Activated naive CD4-positive, alpha-beta T cell treated with anti-CD3 and anti-CD28 coated beads, Interleukin-2, amount 50 U/mL, for 24 hours (primary cell): Measurements from ENCODE around the gene MLF2.
"Not testable (repeated sequence)": the region's sequence is repeated elsewhere in the genome, so short reads cannot be mapped to it uniquely, and the experiment has no call there.

Source experiments
- H3K27ac Mint-ChIP-seq: one replicate; pipeline ENCODE4 v1.8.0; 2021; ENCODE audit warnings: mild to moderate bottlenecking, mixed read lengths
- H3K27me3 Mint-ChIP-seq: one replicate; pipeline ENCODE4 v1.8.0; 2021; ENCODE audit warnings: mixed read lengths
- H3K36me3 Mint-ChIP-seq: one replicate; pipeline ENCODE4 v1.8.0; 2021; ENCODE audit warnings: mixed read lengths
- H3K4me1 Mint-ChIP-seq: one replicate; pipeline ENCODE4 v1.8.0; 2021; ENCODE audit warnings: mixed read lengths
- H3K4me3 Mint-ChIP-seq: one replicate; pipeline ENCODE4 v1.8.0; 2021; ENCODE audit warnings: mild to moderate bottlenecking, mixed read lengths
- H3K9me3 Mint-ChIP-seq: one replicate; pipeline ENCODE4 v1.8.0; 2021; ENCODE audit warnings: mixed read lengths

The MLF2 gene

GRCh38 chr12:6759741-6760140 is 6.8 kb upstream of the MLF2 start:
- Mint-ChIP-seq H3K36me3 (no peaks in the 10 kb centered on the region), H3K27me3 (peaks cover 4% of the 10 kb centered on the region), H3K4me3 (no peak overlapping the region), H3K4me1 (peaks cover 14% of the 10 kb centered on the region), H3K27ac (no peak overlapping the region), H3K9me3 (no peaks in the 10 kb centered on the region)

- Mint-ChIP-seq H3K4me3 (no peak overlapping the region), H3K27ac (no peak overlapping the region), H3K27me3 (no peaks in the 10 kb centered on the region), H3K36me3 (no peaks in the 10 kb centered on the region), H3K9me3 (no peaks in the 10 kb centered on the region), H3K4me1 (peaks cover 12% of the 10 kb centered on the region)
Measured at GRCh38 chr12:6758506-6759095, 5.7 kb upstream of the MLF2 start.

- no peak overlapping the region for H3K4me3 Mint-ChIP-seq
- peak overlapping the region; percentile 70 for H3K27ac Mint-ChIP-seq
- peaks cover 13% of the 10 kb centered on the region for H3K4me1 Mint-ChIP-seq
- no peaks in the 10 kb centered on the region for H3K27me3 Mint-ChIP-seq
- no peaks in the 10 kb centered on the region for H3K36me3 Mint-ChIP-seq
- no peaks in the 10 kb centered on the region for H3K9me3 Mint-ChIP-seq
Measured at GRCh38 chr12:6757028-6757690, 4.2 kb upstream of the MLF2 start.

GRCh38 chr12:6754411-6754810 is 1.5 kb upstream of the MLF2 start:
- no peak overlapping the region for H3K27ac Mint-ChIP-seq
- H3K4me1 Mint-ChIP-seq: peaks cover 28% of the 10 kb centered on the region
- no peak overlapping the region for H3K4me3 Mint-ChIP-seq
- H3K36me3 Mint-ChIP-seq: no peaks in the 10 kb centered on the region
- no peaks in the 10 kb centered on the region for H3K9me3 Mint-ChIP-seq
- H3K27me3 Mint-ChIP-seq: no peaks in the 10 kb centered on the region

GRCh38 chr12:6753772-6754356 is 923 bp upstream of the MLF2 start:
- Mint-ChIP-seq H3K4me3 (peak overlapping the region; percentile 94), H3K36me3 (peaks cover 2% of the 10 kb centered on the region), H3K4me1 (peaks cover 26% of the 10 kb centered on the region), H3K27me3 (no peaks in the 10 kb centered on the region), H3K27ac (peak overlapping the region; percentile 98), H3K9me3 (no peaks in the 10 kb centered on the region)

- Mint-ChIP-seq H3K27me3 (no peaks in the 10 kb centered on the region), H3K9me3 (no peaks in the 10 kb centered on the region), H3K27ac (peak overlapping the region; percentile 82), H3K36me3 (peaks cover 9% of the 10 kb centered on the region), H3K4me3 (peak overlapping the region; percentile 94), H3K4me1 (peaks cover 21% of the 10 kb centered on the region)
Measured at GRCh38 chr12:6752167-6752920, 597 bp downstream of the MLF2 start.

- Mint-ChIP-seq H3K36me3 (peaks cover 11% of the 10 kb centered on the region), H3K4me3 (peak overlapping the region; percentile 94), H3K27me3 (no peaks in the 10 kb centered on the region), H3K27ac (peak overlapping the region; percentile 82), H3K4me1 (peaks cover 21% of the 10 kb centered on the region), H3K9me3 (no peaks in the 10 kb centered on the region)
Measured at GRCh38 chr12:6751767-6752166, 1.2 kb downstream of the MLF2 start.

- H3K4me1 Mint-ChIP-seq: peaks cover 27% of the 10 kb centered on the region
- no peaks in the 10 kb centered on the region for H3K27me3 Mint-ChIP-seq
- H3K27ac Mint-ChIP-seq: no peak overlapping the region
- H3K4me3 Mint-ChIP-seq: no peak overlapping the region
- peaks cover 11% of the 10 kb centered on the region for H3K36me3 Mint-ChIP-seq
- no peaks in the 10 kb centered on the region for H3K9me3 Mint-ChIP-seq
Measured at GRCh38 chr12:6750506-6750905, 2.4 kb downstream of the MLF2 start.

GRCh38 chr12:6748761-6749160 is 4.2 kb downstream of the MLF2 start:
- Mint-ChIP-seq H3K36me3 (peaks cover 18% of the 10 kb centered on the region), H3K4me1 (peaks cover 32% of the 10 kb centered on the region), H3K9me3 (no peaks in the 10 kb centered on the region), H3K4me3 (no peak overlapping the region), H3K27ac (no peak overlapping the region), H3K27me3 (no peaks in the 10 kb centered on the region)

- Mint-ChIP-seq H3K36me3 (peaks cover 18% of the 10 kb centered on the region), H3K27ac (peak overlapping the region; percentile 90), H3K4me3 (no peak overlapping the region), H3K27me3 (no peaks in the 10 kb centered on the region), H3K4me1 (peaks cover 42% of the 10 kb centered on the region), H3K9me3 (no peaks in the 10 kb centered on the region)
Measured at GRCh38 chr12:6747216-6747615, 5.7 kb downstream of the MLF2 start.

GRCh38 chr12:6745741-6746525 is 7.0 kb downstream of the MLF2 start:
- Mint-ChIP-seq H3K27me3 (no peaks in the 10 kb centered on the region), H3K36me3 (peaks cover 18% of the 10 kb centered on the region), H3K27ac (peak overlapping the region; percentile 93), H3K9me3 (no peaks in the 10 kb centered on the region), H3K4me1 (peaks cover 30% of the 10 kb centered on the region), H3K4me3 (peak overlapping the region; percentile 16)

GRCh38 chr12:6743300-6743699 is 9.6 kb downstream of the MLF2 start:
- Mint-ChIP-seq H3K36me3 (peaks cover 16% of the 10 kb centered on the region), H3K27ac (peak overlapping the region; percentile 27), H3K4me1 (peaks cover 27% of the 10 kb centered on the region), H3K4me3 (peak overlapping the region; percentile 19)
- H3K27me3 Mint-ChIP-seq, H3K9me3 Mint-ChIP-seq: not testable (repeated sequence)

GRCh38 chr12:6742834-6743233 is 10.1 kb downstream of the MLF2 start:
- Mint-ChIP-seq H3K27me3 (no peaks in the 10 kb centered on the region), H3K9me3 (no peaks in the 10 kb centered on the region), H3K27ac (peak overlapping the region; percentile 27), H3K4me1 (peaks cover 27% of the 10 kb centered on the region), H3K4me3 (peak overlapping the region; percentile 19), H3K36me3 (peaks cover 11% of the 10 kb centered on the region)

GRCh38 chr12:6742080-6742479 is 10.9 kb downstream of the MLF2 start:
- not testable (repeated sequence) for H3K9me3 Mint-ChIP-seq, H3K36me3 Mint-ChIP-seq, H3K27me3 Mint-ChIP-seq, H3K27ac Mint-ChIP-seq, H3K4me3 Mint-ChIP-seq
- H3K4me1 Mint-ChIP-seq: peaks cover 27% of the 10 kb centered on the region

- peaks cover 4% of the 10 kb centered on the region for H3K36me3 Mint-ChIP-seq
- H3K27me3 Mint-ChIP-seq: no peaks in the 10 kb centered on the region
- H3K27ac Mint-ChIP-seq: no peak overlapping the region
- no peak overlapping the region for H3K4me3 Mint-ChIP-seq
- H3K4me1 Mint-ChIP-seq: peaks cover 5% of the 10 kb centered on the region
- no peaks in the 10 kb centered on the region for H3K9me3 Mint-ChIP-seq
Measured at GRCh38 chr12:6736754-6737153, 16.2 kb downstream of the MLF2 start.
